GM20431 (cell line): ENCODE data around the gene H2AZ2.
"Not testable (repeated sequence)": the region's sequence is repeated elsewhere in the genome, so short reads cannot be mapped to it uniquely, and the experiment has no call there.

ENCODE experiments used
- in situ Hi-C: fragments of 300-500 bp; cut with MseI, MboI; formaldehyde crosslinking; loops from one replicate; pipeline ENCODE4 v1.15.0; 2020; ENCODE audit warnings: low sequenced_read_pairs; ENCODE audit not compliant: unreplicated experiment

Gene H2AZ2

GRCh38 chr7:44793919-44794318 is 54.0 kb downstream of the H2AZ2 start:
- in situ Hi-C loops: no loop called here

DNA sequence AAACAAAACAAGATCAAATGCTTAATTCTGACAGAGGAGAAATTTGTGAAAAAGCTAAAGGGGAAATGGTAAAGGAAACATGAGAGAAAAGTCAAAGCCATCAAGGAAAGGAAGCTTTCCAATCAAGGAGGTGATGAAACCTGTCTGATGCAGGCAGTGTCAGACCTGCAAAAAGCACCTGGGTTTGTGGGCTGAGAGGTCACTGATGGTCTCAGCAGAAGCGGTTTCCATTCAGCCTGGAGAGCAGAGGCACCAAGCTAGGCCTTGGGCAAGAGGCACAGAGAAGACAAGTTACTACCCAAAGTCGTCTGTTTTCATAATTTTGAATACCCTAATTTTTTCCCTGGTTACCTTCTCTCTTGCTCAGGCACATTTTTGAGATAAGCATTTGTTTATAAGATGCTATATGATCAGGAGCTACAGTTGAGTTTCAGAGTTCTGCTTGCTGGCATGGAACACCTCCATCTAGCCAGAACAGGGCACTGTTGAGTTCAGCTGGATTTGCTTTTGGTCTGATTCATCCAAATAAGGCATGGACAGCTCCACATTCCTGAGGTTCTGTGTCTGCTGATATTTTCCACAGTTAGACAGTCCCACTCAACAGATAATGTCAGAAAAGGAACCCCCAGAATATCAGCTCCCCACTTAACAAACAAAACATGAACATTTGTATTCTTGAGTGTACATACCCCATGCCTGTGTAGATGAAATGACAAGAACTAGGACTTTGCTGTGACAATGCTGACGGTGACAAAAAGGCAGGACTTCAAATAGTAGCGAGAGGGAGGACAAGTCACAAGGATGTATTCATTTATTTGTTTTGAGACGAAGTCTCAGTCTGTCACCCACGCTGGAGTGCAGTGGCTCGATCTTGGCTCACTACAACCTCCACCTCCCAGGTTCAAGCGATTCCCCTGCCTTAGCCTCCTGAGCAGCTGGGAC is 56.3 kb downstream of the H2AZ2 start:
- in situ Hi-C loops: no loop called here

DNA sequence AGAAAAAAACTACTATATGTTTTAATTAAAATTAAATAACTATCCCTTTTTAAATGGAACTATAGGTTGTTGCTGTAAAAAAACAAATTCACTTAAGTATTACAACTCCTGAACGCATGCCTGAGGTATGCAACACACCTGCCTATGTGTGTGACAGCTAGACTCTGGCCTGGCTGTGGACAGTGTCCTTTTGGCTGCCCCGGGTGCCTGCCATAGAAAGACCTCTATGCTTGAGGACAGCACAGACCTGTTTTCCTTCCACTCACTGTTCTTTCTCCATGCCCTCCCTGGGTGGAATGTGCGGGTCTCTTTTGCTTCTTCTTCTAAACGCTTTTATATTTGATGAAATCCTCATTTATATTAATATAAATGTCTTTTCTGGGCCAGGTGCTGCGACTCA is 57.9 kb downstream of the H2AZ2 start:
- in situ Hi-C loops: no loop called here

- in situ Hi-C loops: no loop called here
Observed at GRCh38 chr7:44787762-44788161, 60.1 kb downstream of the H2AZ2 start.

DNA sequence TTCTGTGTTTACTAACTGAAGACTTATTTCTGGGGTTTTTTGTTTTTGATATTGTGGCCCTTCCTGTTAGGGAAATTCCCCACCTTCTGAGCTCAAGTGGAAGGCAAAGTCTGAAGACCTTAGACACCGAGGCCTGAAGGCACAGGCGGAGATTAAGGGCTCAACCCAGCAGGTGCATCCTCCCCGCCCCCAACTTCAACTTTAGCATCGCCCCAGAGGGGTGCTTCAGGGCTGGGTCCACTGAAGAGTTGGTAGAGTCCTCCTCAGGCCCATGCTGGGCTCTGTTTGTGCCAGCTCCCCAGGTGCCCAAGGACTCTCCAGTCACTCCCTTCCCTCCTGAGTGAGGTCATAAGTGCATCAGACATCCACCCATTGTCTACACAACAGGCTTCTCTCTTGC is 60.8 kb downstream of the H2AZ2 start:
- in situ Hi-C loops: no loop called here

- in situ Hi-C loops: not testable (repeated sequence)
Observed at GRCh38 chr7:44785218-44785617, 62.7 kb downstream of the H2AZ2 start.

DNA sequence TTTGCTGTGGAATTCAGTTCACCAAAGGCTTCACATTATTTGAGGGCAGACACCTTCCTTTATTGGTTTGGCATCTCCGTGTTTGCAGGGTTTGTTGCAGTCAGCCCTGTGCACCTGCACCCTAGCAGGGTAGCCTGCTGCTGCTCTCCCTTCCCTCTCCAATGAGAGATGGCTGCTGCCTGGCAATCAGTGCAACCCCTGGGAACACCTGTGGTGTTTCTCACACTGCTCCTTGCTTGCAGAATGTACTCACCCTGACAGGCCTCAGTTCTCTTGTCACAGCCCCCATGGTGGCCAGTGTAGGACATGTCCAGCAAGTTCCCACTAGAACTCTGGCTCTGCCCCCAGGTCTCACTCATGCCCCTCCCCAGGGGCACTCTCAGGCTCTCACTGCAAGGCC is 63.5 kb downstream of the H2AZ2 start:
- in situ Hi-C loops: no loop called here

GRCh38 chr7:44783407-44783806 is 64.5 kb downstream of the H2AZ2 start:
- in situ Hi-C loops: no loop called here

- in situ Hi-C loops: no loop called here
Observed at GRCh38 chr7:44782460-44782859, 65.4 kb downstream of the H2AZ2 start.
